NOMO-1 treated with dmso at 0.1 percent for 144 hours (cell line): Measurements from ENCODE around the gene AMBP.
A peak's percentile ranks its signal among the peaks of the same experiment; 100 is the strongest.
"Not testable (repeated sequence)": the region's sequence is repeated elsewhere in the genome, so short reads cannot be mapped to it uniquely, and the experiment has no call there.

Experiments
- DNase-seq: peaks from one replicate; lab custom pipeline; 2025; ENCODE audit not compliant: unreplicated experiment; lab: John Stamatoyannopoulos, UW

Gene AMBP

DNA sequence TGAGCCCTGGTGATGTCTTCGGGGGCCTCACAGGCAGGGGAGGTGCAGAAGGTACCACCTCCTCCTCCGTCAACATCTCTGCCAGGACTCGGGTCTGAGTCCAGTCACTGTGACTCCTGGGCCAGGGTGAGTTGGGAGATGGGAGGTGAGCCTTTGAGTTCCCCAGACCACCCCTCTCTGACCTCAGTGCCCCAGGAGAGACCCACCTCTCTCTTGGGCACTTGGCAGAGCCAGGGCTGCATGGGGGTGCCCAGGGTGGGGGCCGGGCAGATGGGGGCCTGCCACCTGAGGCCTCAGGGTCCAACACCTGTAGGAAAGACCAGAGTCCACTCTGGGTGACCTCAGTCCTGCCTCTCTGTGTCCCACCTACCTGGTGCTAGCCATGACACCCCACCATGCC, 14.2 kb upstream of the AMBP start:
- no peak for DNase-seq

DNA sequence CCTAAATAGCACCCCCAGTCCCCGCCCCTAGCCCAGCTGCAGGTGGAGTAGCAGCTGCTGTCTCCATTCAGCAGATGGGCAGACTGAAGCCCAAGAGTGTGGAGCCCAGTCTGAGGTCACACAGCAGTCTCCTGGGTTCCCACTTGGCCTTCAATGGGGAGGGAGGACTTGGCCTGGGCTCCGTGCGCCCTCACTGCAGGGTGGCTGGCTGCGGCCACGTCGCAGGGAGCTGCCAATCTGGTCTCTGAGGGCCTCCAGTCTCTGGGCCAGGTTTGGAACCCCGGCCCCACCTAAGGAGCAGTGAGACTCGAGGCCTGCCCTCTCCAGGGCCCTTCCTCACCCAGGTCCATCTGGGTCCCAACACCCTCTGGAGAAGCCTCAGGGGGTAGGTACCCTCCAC, 13.6 kb upstream of the AMBP start:
- DNase-seq, result no peak

DNA sequence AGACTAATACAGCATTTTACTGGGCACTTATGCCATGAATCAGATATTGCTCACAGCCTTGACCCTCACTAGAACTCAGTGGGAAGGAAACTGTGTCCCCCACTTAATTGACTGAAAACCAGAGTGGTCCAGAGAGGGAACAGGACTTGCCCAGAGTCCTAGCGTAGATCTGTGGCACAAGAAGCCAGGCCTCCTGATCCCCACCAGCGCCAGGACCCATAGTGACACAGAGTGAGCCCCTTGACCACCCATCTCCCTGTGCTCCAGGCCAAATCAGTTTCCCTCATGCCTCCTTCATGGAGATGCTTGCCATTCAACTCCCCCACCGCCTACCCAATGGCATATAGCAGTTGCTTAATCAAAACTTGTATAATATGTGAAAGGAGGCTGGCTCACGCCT, 12.7 kb upstream of the AMBP start:
- no peak for DNase-seq

DNA sequence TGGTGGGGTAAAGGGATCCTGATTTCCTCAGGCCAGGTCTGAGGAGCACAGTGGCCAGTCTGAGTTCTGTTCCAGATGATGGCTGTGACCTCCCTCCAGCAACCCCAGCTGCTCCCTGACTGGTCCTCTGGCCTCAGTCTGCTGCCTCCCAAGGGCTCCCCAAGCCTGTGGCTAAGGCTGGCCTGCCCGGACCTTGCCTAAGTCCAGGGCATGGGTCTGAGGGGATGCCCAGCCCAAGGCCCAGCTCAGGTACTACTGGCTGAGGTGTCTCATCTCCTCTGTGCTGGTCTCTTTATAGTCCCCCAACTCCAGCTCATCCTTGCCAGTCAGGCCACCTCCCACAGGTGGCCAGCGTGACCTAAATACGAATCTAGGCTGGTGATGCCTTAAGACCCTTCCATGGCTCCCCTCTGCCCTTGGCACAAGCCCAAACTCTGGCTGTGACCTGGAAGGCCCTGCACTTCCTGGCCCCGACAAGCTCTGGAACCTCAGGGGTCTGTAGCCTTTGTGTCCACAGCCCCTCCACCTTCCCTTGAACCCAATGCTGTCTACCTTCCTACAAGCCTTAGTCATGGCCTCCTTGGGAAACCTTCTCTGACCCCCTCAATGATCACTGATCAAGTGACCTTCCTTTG, 11.2 kb upstream of the AMBP start:
- DNase-seq, result no peak

DNA sequence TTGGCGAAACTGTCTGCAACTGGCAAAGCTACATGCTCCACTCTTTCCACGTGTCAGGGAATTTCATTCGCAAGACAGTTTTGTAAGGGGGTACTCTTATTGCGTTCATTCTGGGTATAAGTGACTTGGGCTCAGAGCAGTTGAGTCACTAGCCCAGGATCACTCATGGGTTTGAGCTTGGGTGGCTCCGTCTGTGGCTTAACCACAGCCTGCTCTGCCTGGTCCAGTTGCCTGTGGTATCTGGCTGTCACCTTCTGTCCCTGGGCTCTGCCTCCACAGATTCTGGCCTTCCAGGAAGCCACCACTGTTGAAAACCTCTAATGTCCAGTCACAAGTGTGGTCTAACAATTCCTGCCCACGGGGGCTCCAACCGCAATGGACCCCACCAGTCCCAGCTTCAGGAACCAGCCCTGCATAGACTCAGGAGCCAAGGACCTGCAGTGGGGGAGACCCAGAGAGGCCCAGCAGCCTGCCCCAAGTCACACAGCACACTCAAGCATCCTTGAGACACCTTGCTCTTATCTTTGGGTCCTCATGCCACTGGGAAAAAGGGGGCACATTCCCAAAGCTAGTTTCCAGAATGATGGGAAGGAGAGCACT, 10.6 kb upstream of the AMBP start:
- DNase-seq, result no peak

DNA sequence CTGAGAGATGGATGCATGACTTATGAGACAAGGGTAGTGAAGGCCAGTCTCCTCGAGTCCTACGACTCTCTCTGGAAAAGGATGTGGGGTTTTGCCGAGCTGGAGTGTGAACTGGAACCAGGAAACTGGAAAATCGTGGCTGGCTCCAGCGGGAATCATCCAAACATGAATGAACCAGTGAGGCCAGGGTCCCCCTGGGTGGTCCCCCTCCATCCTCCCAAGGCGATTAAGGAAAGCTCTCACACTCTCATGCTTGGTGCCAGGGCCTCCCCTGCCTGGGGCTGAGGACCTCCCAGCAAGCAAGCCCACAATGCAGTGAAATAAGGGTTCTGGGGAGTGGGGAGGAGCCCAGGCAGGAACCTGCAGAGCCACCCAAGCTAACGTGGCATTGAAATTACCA, 9.6 kb upstream of the AMBP start:
- DNase-seq, result no peak

DNA sequence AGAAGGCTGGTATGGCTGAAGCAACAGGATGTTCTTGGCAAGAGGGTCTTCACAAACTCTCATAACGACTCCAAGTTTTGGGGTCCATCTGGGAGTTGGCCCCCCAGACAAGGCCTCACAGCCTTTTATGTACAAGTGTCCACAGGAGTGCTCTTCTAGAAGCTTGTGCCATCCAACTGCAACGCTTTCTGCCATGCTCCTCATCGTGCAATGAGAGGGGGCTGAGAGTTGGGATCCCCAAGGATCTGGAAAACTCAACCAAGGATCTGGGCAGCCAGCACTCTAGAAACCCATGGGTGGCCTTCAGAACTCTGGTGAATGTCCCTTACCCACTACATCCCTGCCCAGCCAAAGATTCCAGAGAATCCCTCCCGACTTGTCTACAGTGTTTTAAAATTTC, 8.5 kb upstream of the AMBP start:
- no peak for DNase-seq

DNA sequence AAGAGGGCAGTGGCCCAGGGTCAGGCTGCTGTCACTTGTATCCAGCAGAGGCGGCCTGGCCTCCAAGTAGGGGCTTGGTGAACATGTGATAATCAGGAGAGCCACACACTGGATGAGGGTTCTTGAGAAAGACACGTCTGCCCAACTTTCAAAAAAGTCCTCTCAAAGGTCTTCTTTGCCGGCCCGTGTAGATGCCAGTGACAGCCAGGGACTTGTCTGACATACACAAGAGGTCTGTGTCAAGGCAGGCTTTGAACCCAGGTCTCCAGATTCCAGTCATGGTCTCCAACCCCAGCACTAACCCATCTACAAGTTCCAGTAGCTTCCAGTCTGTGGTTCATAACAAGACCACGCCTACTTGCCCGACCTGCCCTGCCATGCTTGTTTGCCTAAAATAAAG, 7.9 kb upstream of the AMBP start:
- DNase-seq, result no peak

DNA sequence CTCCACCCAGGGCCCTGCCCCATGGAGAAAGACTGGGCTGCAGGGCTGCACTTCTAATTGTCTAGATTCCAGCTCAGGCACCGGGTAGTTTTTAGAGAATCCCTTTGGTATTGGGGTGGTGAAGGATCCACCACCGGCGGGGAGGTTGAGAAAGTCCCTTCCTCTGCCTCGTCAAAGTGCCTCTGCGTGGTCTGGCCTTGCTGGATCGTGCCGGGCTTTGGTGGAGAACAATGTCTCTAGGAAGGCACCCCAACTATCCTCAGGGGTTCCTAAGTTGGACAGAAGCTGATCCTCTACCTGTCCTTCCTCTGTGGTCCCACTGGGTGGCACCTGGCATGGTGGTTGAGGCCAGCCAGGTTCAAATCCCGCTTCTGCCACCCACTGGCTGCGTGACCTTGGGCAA, 7.3 kb upstream of the AMBP start:
- DNase-seq, result no peak

DNA sequence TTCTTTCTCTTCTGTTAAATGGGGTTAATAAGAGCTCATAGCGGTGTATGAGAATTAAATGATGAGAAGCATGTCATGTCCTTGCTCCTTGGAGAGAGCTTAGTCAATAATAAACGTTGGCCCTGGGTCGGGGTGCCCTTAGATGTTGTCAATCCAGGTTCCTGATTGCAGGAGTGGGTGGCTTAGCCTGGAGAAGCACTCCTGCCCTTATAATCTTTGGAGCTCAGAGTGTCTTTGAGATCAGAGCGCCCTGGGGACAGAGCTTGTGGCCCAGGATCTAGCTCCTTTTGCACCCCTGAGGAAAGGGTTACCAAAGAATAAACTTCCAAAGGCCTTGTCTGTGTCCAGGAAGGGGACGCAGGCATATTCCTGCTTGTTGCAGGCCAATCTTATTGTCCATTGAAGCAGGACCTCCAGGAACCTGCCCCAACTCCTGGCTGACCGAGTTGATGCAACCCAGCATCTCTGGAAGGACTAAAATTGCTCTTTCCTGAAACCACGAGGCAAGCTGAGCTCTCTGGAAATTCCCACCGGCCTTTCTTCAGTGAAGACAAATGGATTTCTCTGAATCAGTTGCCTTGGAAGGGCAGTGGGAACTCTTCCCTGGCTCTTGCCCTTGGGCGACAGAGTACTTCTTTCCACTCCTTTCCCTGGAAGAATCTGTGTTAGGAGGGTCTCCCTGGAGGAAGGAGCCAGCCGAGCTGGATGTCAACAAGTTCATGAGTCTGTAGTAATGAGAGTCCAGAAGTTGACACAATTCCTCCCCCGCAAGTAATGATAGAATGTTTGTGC, 6.4 kb upstream of the AMBP start:
- no peak for DNase-seq

DNA sequence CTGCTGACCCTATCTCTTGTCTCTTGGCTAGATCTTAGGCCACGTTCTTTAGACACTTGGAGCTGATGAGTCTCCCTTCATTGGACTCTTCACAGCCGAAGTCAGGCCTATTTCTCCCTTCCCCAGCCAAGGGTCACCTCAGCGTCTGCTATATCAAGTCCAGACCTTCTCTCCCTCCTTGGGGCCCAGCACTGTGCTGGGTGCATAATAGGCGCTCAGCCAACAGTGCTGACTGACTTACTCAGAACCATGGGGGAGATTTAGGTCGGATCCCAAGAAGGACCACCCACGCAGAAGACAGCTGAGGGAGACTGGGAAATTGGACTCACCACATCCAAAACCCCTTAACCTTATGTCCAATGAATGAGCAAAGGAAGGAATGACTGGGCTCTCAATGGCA, 5.6 kb upstream of the AMBP start:
- no peak for DNase-seq

DNA sequence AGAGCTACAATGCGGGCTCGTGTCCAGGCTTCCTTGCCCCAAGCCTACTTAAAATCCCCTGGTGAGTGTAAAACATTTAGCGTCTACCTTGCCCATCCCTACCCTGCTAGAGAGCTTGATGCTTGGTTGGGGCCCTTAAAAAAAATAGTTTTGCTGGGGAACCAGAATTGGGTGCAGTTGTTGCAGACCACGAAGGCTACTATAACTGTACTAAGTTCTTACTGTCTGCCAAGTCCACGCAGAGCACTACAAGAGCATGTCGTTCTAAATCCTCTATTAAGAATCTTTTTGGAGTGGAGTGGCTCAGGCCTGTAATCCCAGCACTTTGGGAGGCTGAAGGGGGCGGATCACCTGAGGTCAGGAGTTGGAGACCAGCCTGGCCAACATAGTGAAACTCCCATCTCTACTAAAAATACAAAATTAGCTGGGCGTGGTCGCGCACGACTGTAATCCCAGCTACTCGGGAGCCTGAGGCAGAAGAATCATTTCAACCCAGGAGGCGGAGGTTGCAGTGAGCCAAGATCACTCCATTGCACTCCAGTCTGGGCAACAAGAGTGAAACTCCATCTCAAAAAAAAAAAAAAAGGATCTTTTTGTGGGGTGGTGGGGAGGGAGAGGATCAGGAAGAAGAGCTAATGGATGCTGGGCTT, 4.8 kb upstream of the AMBP start:
- DNase-seq, result not testable (repeated sequence)

DNA sequence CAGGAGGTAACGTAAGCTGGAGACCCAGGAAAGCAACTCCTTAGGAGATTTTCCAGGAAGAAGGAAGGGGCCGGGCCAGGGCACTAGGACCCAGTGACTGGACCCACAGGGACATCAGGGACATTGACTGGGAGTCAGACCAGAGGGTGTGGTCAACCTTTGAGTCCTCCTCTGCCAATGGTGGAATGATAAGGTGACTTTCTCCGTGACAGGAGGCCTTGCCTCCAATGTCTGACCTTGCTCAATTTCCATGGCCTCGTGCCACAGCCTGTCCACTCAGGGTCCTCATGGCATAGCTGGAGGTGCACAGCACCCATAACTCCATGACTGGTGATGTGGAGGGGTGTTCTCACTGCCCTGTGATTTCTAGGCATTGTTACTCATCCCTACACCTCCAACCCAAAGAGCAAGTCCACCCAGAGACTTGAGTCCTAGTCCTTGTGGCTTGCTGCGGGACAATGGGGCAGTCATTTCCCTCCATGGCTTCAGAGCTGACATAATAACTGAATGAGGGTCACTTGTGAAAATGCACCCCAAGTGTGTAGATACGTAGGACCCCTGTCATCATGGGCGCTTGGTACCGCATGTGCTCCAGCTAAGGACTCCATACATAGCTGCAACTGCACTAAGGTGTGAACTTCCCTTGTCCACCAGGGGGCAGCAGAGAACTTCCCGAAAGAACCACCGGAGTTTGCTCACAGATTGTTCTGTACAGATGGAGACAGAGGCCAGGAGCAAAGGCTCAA, 4.1 kb upstream of the AMBP start:
- peak; percentile 20 for DNase-seq

DNA sequence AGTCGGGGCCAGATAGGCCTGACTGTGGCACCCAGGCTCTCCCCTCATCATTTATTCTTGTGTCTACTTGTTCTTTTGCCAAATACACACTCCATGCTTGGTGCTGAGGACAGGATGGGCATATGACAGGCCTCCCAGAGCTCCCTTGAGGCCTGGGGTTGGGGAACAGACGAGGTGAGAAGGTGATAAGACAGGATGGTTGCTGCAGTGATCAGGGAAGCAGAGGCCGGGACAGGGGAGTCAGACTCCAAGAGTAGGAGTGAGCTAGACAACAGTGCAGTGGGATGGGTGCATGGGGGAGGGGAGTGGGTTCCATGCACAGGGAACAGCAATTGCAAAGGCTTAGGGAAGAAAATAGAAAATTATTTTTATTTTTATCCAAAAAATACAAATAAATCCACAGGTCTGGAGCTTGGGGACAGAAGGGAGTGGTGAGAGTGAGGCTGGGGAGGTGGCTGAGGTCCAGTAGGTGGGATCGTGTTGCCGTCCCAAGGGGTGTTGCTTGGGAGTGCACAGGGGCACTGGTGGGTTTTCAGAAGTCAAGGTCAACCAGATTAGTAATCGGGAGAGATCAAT, 3.4 kb upstream of the AMBP start:
- no peak for DNase-seq

DNA sequence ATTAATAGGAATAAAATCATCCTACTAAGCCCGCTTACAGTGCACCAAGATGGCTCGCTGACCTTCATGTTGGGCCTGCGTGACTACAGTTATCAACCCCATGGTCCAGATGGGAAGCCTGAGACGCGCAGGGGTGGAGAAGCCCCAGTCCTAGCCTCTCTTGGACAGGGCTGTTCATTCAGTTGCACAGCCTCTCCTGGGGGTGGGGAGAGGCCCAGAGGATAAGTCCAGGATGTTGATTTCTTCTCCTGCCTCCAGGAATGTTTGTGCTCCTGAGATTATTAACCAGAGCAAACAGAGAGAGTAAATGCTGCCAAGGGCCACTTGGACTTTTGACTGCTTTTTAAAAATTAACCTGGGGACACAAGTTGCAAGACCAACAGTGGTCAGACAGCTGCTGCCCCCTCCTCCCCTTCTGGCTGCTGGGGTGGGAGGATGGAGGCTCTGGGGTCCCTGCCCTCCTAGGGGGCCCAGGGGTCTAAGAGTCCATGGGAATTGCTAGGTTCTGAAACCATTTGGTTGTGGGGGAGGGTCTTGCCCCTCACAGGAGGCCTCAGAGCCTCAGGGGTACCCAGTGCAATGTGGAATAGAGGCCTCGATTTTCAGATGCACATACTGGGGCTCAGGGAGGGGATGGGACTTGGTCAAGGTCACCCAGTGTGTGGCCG, 2.8 kb upstream of the AMBP start:
- no peak for DNase-seq

DNA sequence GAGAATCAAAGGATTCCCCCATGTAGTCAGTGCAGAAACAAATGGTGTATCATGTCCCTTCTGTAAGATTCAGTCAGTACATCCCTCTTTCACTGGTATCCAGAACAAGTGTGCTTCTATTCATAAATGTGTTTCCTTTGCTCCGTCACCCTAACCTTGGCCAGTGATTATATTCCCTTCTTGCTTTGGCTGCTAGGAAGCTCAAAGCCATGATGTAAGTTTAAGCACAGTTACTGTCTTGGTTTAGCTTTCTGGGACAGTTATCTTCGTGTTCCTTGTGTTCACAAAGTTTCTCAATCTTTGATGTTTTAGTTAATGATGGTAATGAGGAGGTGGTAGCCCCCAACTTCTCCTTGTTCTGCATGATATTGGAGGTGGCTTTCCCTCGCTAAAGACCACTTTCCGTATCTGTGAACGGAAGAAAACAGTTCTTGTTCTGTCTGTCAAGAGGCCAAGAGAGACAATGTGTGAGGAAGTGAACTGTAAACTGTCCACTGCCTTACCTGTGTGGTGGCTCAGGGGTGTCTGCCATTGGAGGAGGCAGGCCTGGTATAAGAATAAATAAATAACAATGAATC, 2.2 kb upstream of the AMBP start:
- no peak for DNase-seq

DNA sequence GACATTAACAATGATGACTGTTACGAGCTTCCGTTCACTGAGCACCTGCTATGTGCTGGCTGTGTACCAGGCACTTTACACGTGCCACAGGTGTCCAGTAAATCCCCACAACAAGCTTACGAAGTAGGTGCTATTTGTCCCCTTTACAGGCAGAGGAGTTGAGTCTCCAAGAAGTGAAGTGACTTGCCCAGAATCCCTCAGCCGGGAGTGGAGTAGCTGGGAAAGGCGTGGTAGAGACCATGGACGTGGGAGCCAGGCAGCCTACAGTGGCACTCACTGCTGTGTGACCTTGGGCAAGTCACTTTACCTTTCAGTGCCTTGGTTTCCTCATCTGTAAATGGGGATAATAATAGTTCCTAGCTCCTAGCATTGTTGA, 669 bp upstream of the AMBP start:
- no peak for DNase-seq

DNA sequence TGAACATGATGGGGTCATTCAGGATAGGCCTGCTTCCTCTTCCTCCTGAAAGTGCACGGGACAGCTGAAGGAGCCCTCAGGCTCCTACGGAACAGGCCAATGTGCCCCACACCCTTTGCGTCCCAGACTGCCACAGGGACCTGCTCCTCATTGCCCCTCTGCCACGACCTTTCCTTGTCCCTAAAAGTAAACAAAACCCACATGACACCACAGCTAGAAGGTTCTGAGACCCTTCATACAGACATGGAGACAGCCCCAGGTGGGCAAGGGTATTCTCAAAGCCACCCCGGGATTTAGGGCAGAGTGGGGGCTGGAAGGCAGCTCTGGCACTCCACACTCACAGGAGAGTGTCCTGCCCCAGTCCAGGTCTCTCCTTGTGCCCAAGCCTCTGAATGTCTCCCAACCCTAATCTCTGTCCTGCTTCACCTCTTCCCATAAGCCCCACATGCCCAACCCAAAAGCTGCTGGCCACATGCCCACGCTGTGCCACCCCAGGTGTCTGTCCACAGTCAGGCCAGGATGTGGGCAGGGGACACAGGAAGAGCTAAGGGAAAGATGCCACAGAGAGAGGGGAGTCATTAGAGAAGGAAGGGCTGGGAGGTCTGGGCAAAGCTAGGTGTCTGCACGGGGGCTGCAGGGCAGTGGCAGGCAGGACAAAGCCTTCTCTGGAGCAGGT, 800 bp downstream of the AMBP start:
- DNase-seq, result no peak
